ENCODE data around the gene LHX2. TPM values are rescaled to one million over a fixed set of nuclear protein-coding genes. Genes with fewer than 3 reads are reported as not detected.
"Not testable (repeated sequence)": the region's sequence is repeated elsewhere in the genome, so short reads cannot be mapped to it uniquely, and the experiment has no call there.

LHX2 gene
- total RNA-seq, 1 experiment from 2014 or later, result 0.26 TPM

DNA sequence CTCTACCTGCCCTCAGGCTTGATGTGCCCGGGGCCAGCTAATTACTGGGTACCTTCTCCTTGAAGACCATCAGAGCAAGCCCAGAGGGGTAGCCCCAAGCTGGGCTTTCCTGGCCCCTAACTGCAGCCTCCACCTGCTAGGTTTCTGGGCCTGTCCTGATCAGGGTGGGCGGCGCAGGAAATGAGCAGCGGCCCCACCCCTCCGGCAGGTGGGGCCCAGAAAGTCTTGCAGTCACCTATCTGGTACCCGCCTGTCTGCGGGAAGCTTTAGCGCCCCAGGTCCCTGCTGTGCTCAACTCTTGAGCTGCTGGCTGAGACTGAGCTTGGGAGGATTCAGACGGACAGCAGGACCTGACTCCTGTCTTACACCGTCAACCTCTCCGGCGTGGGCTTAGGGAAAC, 37.1 kb upstream of the LHX2 start:
- intact Hi-C loops (cut with micrococcal nuclease; ENCODE audit: unreplicated experiment), result no loop called here
- ChIA-PET CTCF (no interaction called here), POLR2A (ENCODE audit: low non-redundant PET) (no interaction called here)
- H3K9me3 ChIP-seq (ENCODE audit: low read depth, low read length, poor library complexity, severe bottlenecking), result no peaks in the 10 kb centered on the region
- no peak overlapping the region for H3K4me3 ChIP-seq (ENCODE audit: low read depth, low read length, poor library complexity, severe bottlenecking)
- DNase-seq (ENCODE audit: low spot score), result no peak
- no TSS peak for BruUV-seq (replicated peaks)
- no peaks in the 10 kb centered on the region for H3K36me3 ChIP-seq (ENCODE audit: insufficient read depth, low read length, poor library complexity, severe bottlenecking)
- no peaks in the 10 kb centered on the region for H3K4me1 ChIP-seq (ENCODE audit: insufficient read depth, low read length, poor library complexity, severe bottlenecking)
- H3K27ac ChIP-seq (ENCODE audit: low read depth, low read length, poor library complexity, severe bottlenecking), result no peak overlapping the region
- H3K27me3 ChIP-seq (replicated peaks; ENCODE audit: insufficient read depth, low read depth, low read length, poor library complexity), result peaks cover 16% of the 10 kb centered on the region
- TF ChIP-seq, protein P1, sequence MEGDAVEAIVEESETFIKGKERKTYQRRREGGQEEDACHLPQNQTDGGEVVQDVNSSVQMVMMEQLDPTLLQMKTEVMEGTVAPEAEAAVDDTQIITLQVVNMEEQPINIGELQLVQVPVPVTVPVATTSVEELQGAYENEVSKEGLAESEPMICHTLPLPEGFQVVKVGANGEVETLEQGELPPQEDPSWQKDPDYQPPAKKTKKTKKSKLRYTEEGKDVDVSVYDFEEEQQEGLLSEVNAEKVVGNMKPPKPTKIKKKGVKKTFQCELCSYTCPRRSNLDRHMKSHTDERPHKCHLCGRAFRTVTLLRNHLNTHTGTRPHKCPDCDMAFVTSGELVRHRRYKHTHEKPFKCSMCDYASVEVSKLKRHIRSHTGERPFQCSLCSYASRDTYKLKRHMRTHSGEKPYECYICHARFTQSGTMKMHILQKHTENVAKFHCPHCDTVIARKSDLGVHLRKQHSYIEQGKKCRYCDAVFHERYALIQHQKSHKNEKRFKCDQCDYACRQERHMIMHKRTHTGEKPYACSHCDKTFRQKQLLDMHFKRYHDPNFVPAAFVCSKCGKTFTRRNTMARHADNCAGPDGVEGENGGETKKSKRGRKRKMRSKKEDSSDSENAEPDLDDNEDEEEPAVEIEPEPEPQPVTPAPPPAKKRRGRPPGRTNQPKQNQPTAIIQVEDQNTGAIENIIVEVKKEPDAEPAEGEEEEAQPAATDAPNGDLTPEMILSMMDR (conservative IDR thresholded peaks at IDR 0.05; ENCODE audit: low read depth, low read length), result no peak
- no peak for TF ChIP-seq EZH2 (IDR thresholded peaks at IDR 0.05; ENCODE audit: borderline replicate concordance, low read depth, low read length, poor library complexity, severe bottlenecking)

DNA sequence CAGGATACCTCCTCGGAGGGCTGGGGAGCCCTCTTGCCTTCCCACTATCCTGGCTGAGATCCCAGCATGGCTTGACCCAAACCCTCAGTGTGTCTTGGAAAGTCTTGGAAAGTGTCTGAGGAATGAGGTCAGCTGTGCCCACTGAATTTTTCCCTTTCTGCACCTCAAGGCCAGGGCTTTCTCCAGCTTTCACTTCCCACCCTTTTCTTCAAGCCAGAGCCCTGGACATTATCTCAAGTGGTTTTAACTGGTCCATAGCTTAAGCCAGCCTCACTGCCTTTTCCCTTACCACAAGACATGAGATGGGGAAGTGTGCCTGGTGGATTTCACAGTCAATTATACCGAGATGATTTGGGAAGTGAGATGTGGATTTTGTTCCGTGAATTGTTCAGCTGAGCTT, 35.7 kb upstream of the LHX2 start:
- H3K4me1 ChIP-seq (ENCODE audit: insufficient read depth, low read length, poor library complexity, severe bottlenecking), result no peaks in the 10 kb centered on the region
- H3K4me3 ChIP-seq (ENCODE audit: low read depth, low read length, poor library complexity, severe bottlenecking), result no peak overlapping the region
- H3K27me3 ChIP-seq (replicated peaks; ENCODE audit: insufficient read depth, low read depth, low read length, poor library complexity), result peaks cover 26% of the 10 kb centered on the region
- TF ChIP-seq EZH2 (IDR thresholded peaks at IDR 0.05; ENCODE audit: borderline replicate concordance, low read depth, low read length, poor library complexity, severe bottlenecking), result no peak
- TF ChIP-seq, protein P1 (conservative IDR thresholded peaks at IDR 0.05; ENCODE audit: low read depth, low read length), result no peak
- intact Hi-C loops (cut with micrococcal nuclease; ENCODE audit: unreplicated experiment), result no loop called here
- no TSS peak for BruUV-seq (replicated peaks)
- ChIA-PET CTCF (no interaction called here), POLR2A (ENCODE audit: low non-redundant PET) (no interaction called here)
- no peaks in the 10 kb centered on the region for H3K36me3 ChIP-seq (ENCODE audit: insufficient read depth, low read length, poor library complexity, severe bottlenecking)
- H3K27ac ChIP-seq (ENCODE audit: low read depth, low read length, poor library complexity, severe bottlenecking), result no peak overlapping the region
- no peak for DNase-seq (ENCODE audit: low spot score)
- H3K9me3 ChIP-seq (ENCODE audit: low read depth, low read length, poor library complexity, severe bottlenecking), result no peaks in the 10 kb centered on the region

DNA sequence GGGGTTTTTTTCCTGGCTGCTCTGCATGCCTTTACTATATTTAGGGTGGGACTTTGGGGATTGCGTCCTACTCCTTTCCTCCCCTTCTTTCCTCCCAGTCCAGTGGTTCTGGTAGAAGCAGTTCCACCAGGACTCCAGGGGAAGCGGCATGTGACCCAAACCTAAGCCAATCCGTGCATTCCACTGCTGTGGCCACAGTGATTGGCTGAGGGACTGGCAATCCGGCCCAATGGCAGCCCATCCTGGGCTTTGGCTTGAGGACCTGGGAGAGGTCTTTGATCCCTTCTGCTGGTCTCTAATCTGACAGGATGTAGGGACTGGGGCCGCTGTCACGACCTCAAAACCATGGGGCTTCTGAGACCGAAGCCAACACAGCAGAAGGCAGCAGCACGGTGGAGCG, 35.0 kb upstream of the LHX2 start:
- H3K4me3 ChIP-seq (ENCODE audit: low read depth, low read length, poor library complexity, severe bottlenecking); BruUV-seq (replicated peaks); CTCF ChIA-PET; intact Hi-C loops (cut with micrococcal nuclease; ENCODE audit: unreplicated experiment); H3K27ac ChIP-seq (ENCODE audit: low read depth, low read length, poor library complexity, severe bottlenecking); H3K36me3 ChIP-seq (ENCODE audit: insufficient read depth, low read length, poor library complexity, severe bottlenecking); DNase-seq (ENCODE audit: low spot score); H3K9me3 ChIP-seq (ENCODE audit: low read depth, low read length, poor library complexity, severe bottlenecking); H3K4me1 ChIP-seq (ENCODE audit: insufficient read depth, low read length, poor library complexity, severe bottlenecking); POLR2A ChIA-PET (ENCODE audit: low non-redundant PET): not testable (repeated sequence)
- peaks cover 33% of the 10 kb centered on the region for H3K27me3 ChIP-seq (replicated peaks; ENCODE audit: insufficient read depth, low read depth, low read length, poor library complexity)

DNA sequence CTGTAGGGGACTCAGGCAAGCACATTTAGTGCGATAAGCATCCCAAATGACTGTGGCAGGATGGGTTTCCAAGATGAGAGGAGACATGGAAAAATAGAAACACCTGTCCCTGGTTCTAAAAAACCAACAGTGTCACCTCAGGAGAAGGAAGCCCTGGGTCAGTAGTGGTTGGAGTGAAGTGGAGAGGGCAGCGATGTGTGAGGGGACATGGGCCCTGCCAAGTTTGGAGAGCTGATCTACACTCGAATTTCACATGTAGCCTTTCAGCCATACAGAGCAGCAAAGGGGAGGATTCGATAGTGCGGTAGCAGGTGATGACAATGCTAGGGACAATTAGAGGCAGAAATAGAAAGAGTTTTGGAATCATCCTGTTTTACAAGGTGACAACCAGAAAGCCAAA, 32.6 kb upstream of the LHX2 start:
- BruUV-seq (replicated peaks), result no TSS peak
- no peaks in the 10 kb centered on the region for H3K4me1 ChIP-seq (ENCODE audit: insufficient read depth, low read length, poor library complexity, severe bottlenecking)
- peaks cover 48% of the 10 kb centered on the region for H3K27me3 ChIP-seq (replicated peaks; ENCODE audit: insufficient read depth, low read depth, low read length, poor library complexity)
- no peak for DNase-seq (ENCODE audit: low spot score)
- no peaks in the 10 kb centered on the region for H3K36me3 ChIP-seq (ENCODE audit: insufficient read depth, low read length, poor library complexity, severe bottlenecking)
- H3K9me3 ChIP-seq (ENCODE audit: low read depth, low read length, poor library complexity, severe bottlenecking), result no peaks in the 10 kb centered on the region
- ChIA-PET CTCF (no interaction called here), POLR2A (ENCODE audit: low non-redundant PET) (no interaction called here)
- no peak for TF ChIP-seq EZH2 (IDR thresholded peaks at IDR 0.05; ENCODE audit: borderline replicate concordance, low read depth, low read length, poor library complexity, severe bottlenecking)
- TF ChIP-seq, protein P1 (conservative IDR thresholded peaks at IDR 0.05; ENCODE audit: low read depth, low read length), result no peak
- H3K4me3 ChIP-seq (ENCODE audit: low read depth, low read length, poor library complexity, severe bottlenecking), result no peak overlapping the region
- no peak overlapping the region for H3K27ac ChIP-seq (ENCODE audit: low read depth, low read length, poor library complexity, severe bottlenecking)
- intact Hi-C loops (cut with micrococcal nuclease; ENCODE audit: unreplicated experiment), result no loop called here
